Measurements from ENCODE around the gene CGB8.

Gene CGB8

GRCh38 chr19:49086296-49086695 is 37.4 kb upstream of the CGB8 start:
- no peak for TF ChIP-seq CREB1 (IDR thresholded peaks at IDR 0.05; ENCODE audit: low read depth)
- TF ChIP-seq REST (IDR thresholded peaks at IDR 0.05; ENCODE audit: low read depth), result no peak
- TF ChIP-seq ZBTB7A (IDR thresholded peaks at IDR 0.05; ENCODE audit: low read depth), result no peak
- no peak for TF ChIP-seq TEAD4 (IDR thresholded peaks at IDR 0.05)
- TF ChIP-seq MAX (IDR thresholded peaks at IDR 0.05), result no peak
- TF ChIP-seq TCF12 (IDR thresholded peaks at IDR 0.05; ENCODE audit: low read depth), result no peak
- TF ChIP-seq FOXM1 (IDR thresholded peaks at IDR 0.05; ENCODE audit: borderline replicate concordance, low read depth), result no peak
- no peak for TF ChIP-seq EGR1 (IDR thresholded peaks at IDR 0.05)
- no peak for TF ChIP-seq YY1 (IDR thresholded peaks at IDR 0.05; ENCODE audit: low read depth)
- no peak for TF ChIP-seq NFIC (IDR thresholded peaks at IDR 0.05)
- TF ChIP-seq RAD21 (IDR thresholded peaks at IDR 0.05; ENCODE audit: low read depth), result no peak
- TF ChIP-seq EP300 (IDR thresholded peaks at IDR 0.05; ENCODE audit: borderline replicate concordance), result no peak
- no peak for TF ChIP-seq CEBPB (IDR thresholded peaks at IDR 0.05)
- TF ChIP-seq TAF1 (IDR thresholded peaks at IDR 0.05; ENCODE audit: low read depth), result no peak
- no peak for TF ChIP-seq USF1 (IDR thresholded peaks at IDR 0.05)

GRCh38 chr19:49085868-49086232 is 36.9 kb upstream of the CGB8 start:
- TF ChIP-seq YY1 (IDR thresholded peaks at IDR 0.05; ENCODE audit: low read depth), result no peak
- TF ChIP-seq ZBTB7A (IDR thresholded peaks at IDR 0.05; ENCODE audit: low read depth), result no peak
- no peak for TF ChIP-seq NFIC (IDR thresholded peaks at IDR 0.05)
- no peak for TF ChIP-seq RAD21 (IDR thresholded peaks at IDR 0.05; ENCODE audit: low read depth)
- no peak for TF ChIP-seq USF1 (IDR thresholded peaks at IDR 0.05)
- TF ChIP-seq TCF12 (IDR thresholded peaks at IDR 0.05; ENCODE audit: low read depth), result no peak
- TF ChIP-seq CEBPB (IDR thresholded peaks at IDR 0.05), result no peak
- TF ChIP-seq EGR1 (IDR thresholded peaks at IDR 0.05), result no peak
- no peak for TF ChIP-seq CREB1 (IDR thresholded peaks at IDR 0.05; ENCODE audit: low read depth)
- no peak for TF ChIP-seq MAX (IDR thresholded peaks at IDR 0.05)
- TF ChIP-seq FOXM1 (IDR thresholded peaks at IDR 0.05; ENCODE audit: borderline replicate concordance, low read depth), result no peak
- TF ChIP-seq REST (IDR thresholded peaks at IDR 0.05; ENCODE audit: low read depth), result no peak
- no peak for TF ChIP-seq EP300 (IDR thresholded peaks at IDR 0.05; ENCODE audit: borderline replicate concordance)
- no peak for TF ChIP-seq TEAD4 (IDR thresholded peaks at IDR 0.05)
- TF ChIP-seq TAF1 (IDR thresholded peaks at IDR 0.05; ENCODE audit: low read depth), result no peak

GRCh38 chr19:49085020-49085867 is 36.3 kb upstream of the CGB8 start, which contains the start of gene SNRNP70:
Gene SNRNP70 (plus strand): TSS chr19:49085451. CDS start chr19:49086415, 964 bp downstream.
- TF ChIP-seq YY1 (IDR thresholded peaks at IDR 0.05; ENCODE audit: low read depth), result no peak
- no peak for TF ChIP-seq RAD21 (IDR thresholded peaks at IDR 0.05; ENCODE audit: low read depth)
- 0 out of 2 replicates have a peak, but pooled peaks have one; percentile 1 for TF ChIP-seq ZBTB7A (IDR thresholded peaks at IDR 0.05; ENCODE audit: low read depth)
- 0 out of 2 replicates have a peak, but pooled peaks have one; percentile 20 for TF ChIP-seq USF1 (IDR thresholded peaks at IDR 0.05)
- peak; percentile 54 for TF ChIP-seq TCF12 (IDR thresholded peaks at IDR 0.05; ENCODE audit: low read depth)
- TF ChIP-seq CREB1 (IDR thresholded peaks at IDR 0.05; ENCODE audit: low read depth), result no peak
- TF ChIP-seq FOXM1 (IDR thresholded peaks at IDR 0.05; ENCODE audit: borderline replicate concordance, low read depth), result 0 out of 2 replicates have a peak, but pooled peaks have one; percentile 51
- peak; percentile 91 for TF ChIP-seq NFIC (IDR thresholded peaks at IDR 0.05)
- TF ChIP-seq EP300 (IDR thresholded peaks at IDR 0.05; ENCODE audit: borderline replicate concordance), result peak; percentile 15; the same call in 1 of the 2 replicates
- no peak for TF ChIP-seq CEBPB (IDR thresholded peaks at IDR 0.05)
- peak; percentile 84 for TF ChIP-seq MAX (IDR thresholded peaks at IDR 0.05)
- TF ChIP-seq TEAD4 (IDR thresholded peaks at IDR 0.05), result 0 out of 2 replicates have a peak, but pooled peaks have one; percentile 3
- TF ChIP-seq TAF1 (IDR thresholded peaks at IDR 0.05; ENCODE audit: low read depth), result peak; percentile 99
- peak; percentile 82 for TF ChIP-seq EGR1 (IDR thresholded peaks at IDR 0.05)
- no peak for TF ChIP-seq REST (IDR thresholded peaks at IDR 0.05; ENCODE audit: low read depth)

Data from Ishikawa (cell line).